A549 (cell line): Measurements from ENCODE around the gene NSUN7.

Experiments
- FOSB ChIP-seq: fragments of 250-450 bp; sonication (Bioruptor Pico); IDR thresholded peaks from 2 replicates; pipeline ENCODE4 v1.5.0; 2020; ENCODE audit warnings: mild to moderate bottlenecking, moderate library complexity
- KDM1A ChIP-seq: fragments of 200-600 bp; sonication (generic); IDR thresholded peaks from 2 replicates; pipeline ENCODE4 v1.6.1; 2016; ENCODE audit warnings: low read depth, mild to moderate bottlenecking
- PHF8 ChIP-seq: fragments of 200-600 bp; sonication (generic); IDR thresholded peaks from 2 replicates; pipeline ENCODE4 v1.6.1; 2016; ENCODE audit warnings: low read depth, mild to moderate bottlenecking, antibody characterized with exemption, moderate library complexity, borderline replicate concordance
- POLR2A ChIP-seq: IDR thresholded peaks from 2 replicates; pipeline ENCODE4 v1.6.1; 2012; ENCODE audit warnings: mild to moderate bottlenecking, low read length

GRCh38 chr4:40848940-40849339, 99.2 kb downstream of the NSUN7 start:
- TF ChIP-seq PHF8 (no peak), FOSB (CRISPR knock-in tag) (no peak), KDM1A (no peak), POLR2A (no peak)
